Adrenal gland (tissue), 12 donors: Measurements from ENCODE around the gene NDUFB10. TPM values are rescaled to one million over a fixed set of nuclear protein-coding genes. Genes with fewer than 3 reads are reported as not detected.

Source experiments
- DNase-seq, 7 donors: peaks; one replicate each; pipeline ENCODE4 v3.0.0-alpha.2; 2019 to 2020
- H3K27ac ChIP-seq, 5 donors: fragments of 200-600 bp; sonication (generic) in 4 of 5; 1 replicate in 3 of 5; 2 replicates in 2 of 5; pipeline versions ENCODE4 v1.5.1 to v1.8.0; 2016 to 2020; ENCODE audit warnings: mild to moderate bottlenecking in 1 of 5
- H3K27me3 ChIP-seq: fragments of 200-600 bp; 2 replicates; pipeline ENCODE4 v1.8.0; 2021
- H3K36me3 ChIP-seq, 2 donors: fragments of 200-600 bp; replicated peaks in 1 of 2; 1 replicate in 1 of 2; 2 replicates in 1 of 2; pipeline versions ENCODE4 v1.5.1 to v1.8.0; 2018 to 2022
- H3K4me1 ChIP-seq, 2 donors: fragments of 200-600 bp; replicated peaks in 1 of 2; 1 replicate in 1 of 2; 2 replicates in 1 of 2; pipeline versions ENCODE4 v1.5.1 to v1.8.0; 2018 to 2021
- H3K4me3 ChIP-seq, 4 donors: fragments of 200-600 bp; sonication (generic) in 3 of 4; one replicate each; pipeline ENCODE4 v1.5.1; 2016 to 2018
- H3K9me3 ChIP-seq, 3 donors: fragments of 200-600 bp; sonication (generic) in 1 of 3; replicated peaks in 1 of 3; 1 replicate in 2 of 3; 2 replicates in 1 of 3; pipeline versions ENCODE4 v1.5.1 to v1.8.0; 2016 to 2021
- CTCF ChIP-seq, 6 experiments: fragments of 450-650 bp in 4 of 6; fragments of 200-600 bp in 2 of 6; sonication (generic) in 1 of 6; IDR thresholded peaks; 1 replicate in 5 of 6; 2 replicates in 1 of 6; pipeline versions ENCODE4 v1.5.1 to v1.8.0; 2016 to 2021; ENCODE audit warnings: antibody characterized with exemption in 6 of 6, mild to moderate bottlenecking in 2 of 6, moderate library complexity in 1 of 6
- POLR2A ChIP-seq, 2 donors: fragments of 450-650 bp; IDR thresholded peaks; one replicate each; pipeline ENCODE4 v1.6.1; 2017; ENCODE audit warnings: antibody characterized with exemption in 2 of 2, mild to moderate bottlenecking in 2 of 2, moderate library complexity in 1 of 2
- WGBS, 4 donors: extraction: QIAGEN DNeasy Blood & Tissue Kit in 2 of 4; methylation state at CpG; one replicate each; pipeline versions ENCODE4 v1.1.5 to v1.1.7; 2013 to 2017; 5-methylcytosine and 5-hydroxymethylcytosine counted together
- intact Hi-C, 2 donors: fragments of 100-400 bp; cut with DNase I; formaldehyde crosslinking; loops; one replicate each; pipeline versions ENCODE4 v1.14.1 to v1.15.0; 2022 to 2023
- polyA plus RNA-seq, 3 donors: library from polyadenylated mRNA; stranded (reverse); fragments of 200-250 nt in 2 of 3; fragments of 350-450 nt in 1 of 3; fragmentation: Illumina TruSeq in 1 of 3; extraction: RNeasy Lipid Tissue Mini Kit (QIAGEN cat#74804) in 1 of 3; gene quantifications; one replicate each; pipeline ENCODE4 v1.2.3, GENCODE V29; 2013 to 2014
- small RNA-seq, 2 donors: library from RNA; depleted of rRNA; stranded (forward); fragments of <200 nt; gene quantifications; one replicate each; pipeline ENCODE3, GENCODE V24; 2016
- total RNA-seq, 9 donors: library from RNA; depleted of rRNA in 4 of 9; stranded (reverse); fragments of >200 nt in 4 of 9; fragments of 120-200 nt in 1 of 9; fragmentation: NEBNext Ultra II Directional in 1 of 9; extraction: Animal tissue kit (Norgen Biotek cat#: 25700) in 1 of 9; gene quantifications; one replicate each; pipeline versions ENCODE4 v1.1.0 to v1.2.4, GENCODE V29; 2013 to 2023
- donor health status: healthy with polysubstance abuse.
- donor health status: Bipolar disorder and iron deficiency.
- donor health status: DM: yes; HTN: yes; CAD: no.
- donor health status: DM: no; HTN: no; CAD: no.
- donor health status: DM: no; HTN: no; CAD: no.
- donor health status: DM: yes; HTN: yes; CAD: no.

NDUFB10 gene
- total and polyA plus RNA-seq, 12 donors: 109 to 298 (median 175) TPM

- TF ChIP-seq CTCF (IDR thresholded peaks at IDR 0.05): peak in 1 of 6 experiments; percentile 5
- peak; percentile 78 to 87 for TF ChIP-seq POLR2A (IDR thresholded peaks at IDR 0.05)
- no peaks in the 10 kb centered on the region for H3K9me3 ChIP-seq
- no peaks in the 10 kb centered on the region for H3K36me3 ChIP-seq
- intact Hi-C loops: loop anchor here in 1 of 2 donors (5.0 kb wide), 1 partner anchor 142 kb away; no protein-coding TSS in a partner anchor
- peak; percentile 75 to 85 (median 79) for DNase-seq
- no peaks in the 10 kb centered on the region for H3K27me3 ChIP-seq
- peaks cover 24 to 34% of the 10 kb centered on the region in 2 donors for H3K4me1 ChIP-seq
- 3 to 14% (median 5%) methylated on average over 7 to 52 of the region's 52 CpGs for WGBS, 4 donors
- H3K27ac ChIP-seq: peak within 1 kb of the TSS; percentile 62 to 87 (median 84)
- peak within 1 kb of the TSS; percentile 42 to 94 (median 84) for H3K4me3 ChIP-seq
Measured at GRCh38 chr16:2009791-2010510, 50.6 kb downstream of the NDUFB10 start, which contains the start of gene ZNF598. ZNF598 (minus strand) TSS chr16:2009821.

Small RNA genes within 50 kb of the gene (small RNA-seq; reads per million reads assigned to genes)
- gene AC005363.2 (0 to 0.12 reads per million in 2 donors), gene SNORA10 (0 reads per million in 2 donors), gene SNORA64 (0 reads per million in 2 donors)

Other genes with a start within 250 kb of the NDUFB10 start
- gene NME3, start 188.0 kb upstream of the NDUFB10 start, total RNA-seq: 100 to 1,000 TPM in 8 of 9 donors, 10 to 100 TPM in 1; 82.5 to 319 (median 168) TPM
- gene NME3, start 188.0 kb upstream of the NDUFB10 start, polyA plus RNA-seq: 1,000 to 10,000 TPM in 1 of 3 donors, 100 to 1,000 TPM in 1, under 1 TPM in 1; 0.95 to 1,073 (median 860) TPM
- gene EME2, start 186.7 kb upstream of the NDUFB10 start, total RNA-seq: 10 to 100 TPM in 5 of 9 donors, 1 to 10 TPM in 4; 5.7 to 30.6 (median 16.1) TPM
- gene EME2, start 186.7 kb upstream of the NDUFB10 start, polyA plus RNA-seq: 10 to 100 TPM in 2 of 3 donors, 1 to 10 TPM in 1; 1.8 to 90.7 (median 38.0) TPM
- 100 to 1,000 TPM; 130 to 226 (median 143) TPM for gene MRPS34, start 186.4 kb upstream of the NDUFB10 start, total RNA-seq
- gene MRPS34, start 186.4 kb upstream of the NDUFB10 start, polyA plus RNA-seq: 100 to 1,000 TPM in 1 of 3 donors, 10 to 100 TPM in 2; 84.3 to 113 (median 95.6) TPM
- gene SPSB3, start 177.0 kb upstream of the NDUFB10 start, total RNA-seq: 100 to 1,000 TPM in 5 of 9 donors, 10 to 100 TPM in 4; 44.0 to 158 (median 105) TPM
- gene SPSB3, start 177.0 kb upstream of the NDUFB10 start, polyA plus RNA-seq: 100 to 1,000 TPM in 2 of 3 donors, 1 to 10 TPM in 1; 8.3 to 297 (median 238) TPM
- gene NUBP2, start 176.6 kb upstream of the NDUFB10 start, total RNA-seq: 100 to 1,000 TPM in 4 of 9 donors, 10 to 100 TPM in 5; 51.3 to 252 (median 78.9) TPM
- 10 to 100 TPM in 2 of 3 donors, 1 to 10 TPM in 1; 3.0 to 84.8 (median 78.6) TPM for gene NUBP2, start 176.6 kb upstream of the NDUFB10 start, polyA plus RNA-seq
- gene IGFALS, start 165.8 kb upstream of the NDUFB10 start, total RNA-seq: 1 to 10 TPM in 2 of 9 donors, under 1 TPM in 6, not detected in 1; 0.11 to 3.9 (median 0.23) TPM
- gene IGFALS, start 165.8 kb upstream of the NDUFB10 start, polyA plus RNA-seq: under 1 TPM in 2 of 3 donors, not detected in 1; 0.67 to 0.97 TPM
- gene HAGH, start 132.7 kb upstream of the NDUFB10 start, total RNA-seq: 100 to 1,000 TPM in 8 of 9 donors, 10 to 100 TPM in 1; 77.1 to 318 (median 182) TPM
- 100 to 1,000 TPM in 2 of 3 donors, 10 to 100 TPM in 1; 75.3 to 213 (median 138) TPM for gene HAGH, start 132.7 kb upstream of the NDUFB10 start, polyA plus RNA-seq
- 100 to 1,000 TPM in 1 of 9 donors, 10 to 100 TPM in 8; 38.7 to 140 (median 51.9) TPM for gene FAHD1, start 132.3 kb upstream of the NDUFB10 start, total RNA-seq
- 10 to 100 TPM; 15.2 to 60.4 (median 19.9) TPM for gene FAHD1, start 132.3 kb upstream of the NDUFB10 start, polyA plus RNA-seq
- under 1 TPM in 1 of 9 donors, not detected in 8; 0.23 TPM for gene MEIOB, start 87.4 kb upstream of the NDUFB10 start, total RNA-seq
- gene MEIOB, start 87.4 kb upstream of the NDUFB10 start, polyA plus RNA-seq: not detected
- gene HS3ST6, start 41.1 kb upstream of the NDUFB10 start, total RNA-seq: under 1 TPM in 1 of 9 donors, not detected in 8; 0.11 TPM
- under 1 TPM in 1 of 3 donors, not detected in 2; 0.07 TPM for gene HS3ST6, start 41.1 kb upstream of the NDUFB10 start, polyA plus RNA-seq
- 10 to 100 TPM in 7 of 9 donors, 1 to 10 TPM in 2; 9.2 to 21.5 (median 14.8) TPM for gene MSRB1, start 16.3 kb upstream of the NDUFB10 start, total RNA-seq
- 10 to 100 TPM in 2 of 3 donors, 1 to 10 TPM in 1; 8.1 to 38.9 (median 21.5) TPM for gene MSRB1, start 16.3 kb upstream of the NDUFB10 start, polyA plus RNA-seq
- gene RPL3L, start 4.8 kb upstream of the NDUFB10 start, total RNA-seq: under 1 TPM in 2 of 9 donors, not detected in 7; 0.06 to 0.20 TPM
- gene RPL3L, start 4.8 kb upstream of the NDUFB10 start, polyA plus RNA-seq: under 1 TPM in 1 of 3 donors, not detected in 2; 0.07 TPM
- gene RPS2, start 5.3 kb downstream of the NDUFB10 start, total RNA-seq: 1,000 to 10,000 TPM; 1,192 to 2,338 (median 1,647) TPM
- 1,000 to 10,000 TPM; 1,045 to 4,016 (median 2,050) TPM for gene RPS2, start 5.3 kb downstream of the NDUFB10 start, polyA plus RNA-seq
- gene RNF151, start 7.3 kb downstream of the NDUFB10 start, total RNA-seq: under 1 TPM in 1 of 9 donors, not detected in 8; 0.47 TPM
- gene RNF151, start 7.3 kb downstream of the NDUFB10 start, polyA plus RNA-seq: under 1 TPM in 2 of 3 donors, not detected in 1; 0.20 to 0.64 TPM
- gene TBL3, start 12.5 kb downstream of the NDUFB10 start, total RNA-seq: 100 to 1,000 TPM in 1 of 9 donors, 10 to 100 TPM in 8; 22.3 to 137 (median 34.8) TPM
- gene TBL3, start 12.5 kb downstream of the NDUFB10 start, polyA plus RNA-seq: 100 to 1,000 TPM in 2 of 3 donors, 10 to 100 TPM in 1; 10.8 to 106 (median 105) TPM
- under 1 TPM in 3 of 9 donors, not detected in 6; 0.28 to 0.53 (median 0.47) TPM for gene NOXO1, start 21.9 kb downstream of the NDUFB10 start, total RNA-seq
- gene NOXO1, start 21.9 kb downstream of the NDUFB10 start, polyA plus RNA-seq: 1 to 10 TPM in 2 of 3 donors, not detected in 1; 1.3 to 3.3 TPM
- gene GFER, start 24.7 kb downstream of the NDUFB10 start, total RNA-seq: 10 to 100 TPM; 16.4 to 37.6 (median 26.9) TPM
- gene GFER, start 24.7 kb downstream of the NDUFB10 start, polyA plus RNA-seq: 10 to 100 TPM; 17.4 to 60.8 (median 54.4) TPM
- gene SYNGR3, start 30.4 kb downstream of the NDUFB10 start, total RNA-seq: 10 to 100 TPM in 1 of 9 donors, 1 to 10 TPM in 3, under 1 TPM in 3, not detected in 2; 0.54 to 10.9 (median 1.1) TPM
- 1 to 10 TPM; 3.2 to 5.2 (median 4.4) TPM for gene SYNGR3, start 30.4 kb downstream of the NDUFB10 start, polyA plus RNA-seq
- gene ZNF598, start 50.3 kb downstream of the NDUFB10 start, total RNA-seq: 10 to 100 TPM in 8 of 9 donors, 1 to 10 TPM in 1; 4.7 to 36.6 (median 27.5) TPM
- gene ZNF598, start 50.3 kb downstream of the NDUFB10 start, polyA plus RNA-seq: 10 to 100 TPM in 2 of 3 donors, 1 to 10 TPM in 1; 8.3 to 51.5 (median 37.9) TPM
- 1 to 10 TPM in 3 of 9 donors, under 1 TPM in 1, not detected in 5; 0.50 to 3.9 (median 1.4) TPM for gene NPW, start 60.2 kb downstream of the NDUFB10 start, total RNA-seq
- gene NPW, start 60.2 kb downstream of the NDUFB10 start, polyA plus RNA-seq: 1 to 10 TPM in 1 of 3 donors, under 1 TPM in 1, not detected in 1; 0.88 to 1.3 TPM
- 100 to 1,000 TPM in 2 of 9 donors, 10 to 100 TPM in 7; 12.9 to 155 (median 66.8) TPM for gene NHERF2, start 67.4 kb downstream of the NDUFB10 start, total RNA-seq
- gene NHERF2, start 67.4 kb downstream of the NDUFB10 start, polyA plus RNA-seq: 100 to 1,000 TPM in 2 of 3 donors, 10 to 100 TPM in 1; 12.5 to 263 (median 147) TPM
- gene NTHL1, start 88.3 kb downstream of the NDUFB10 start, total RNA-seq: 10 to 100 TPM in 7 of 9 donors, 1 to 10 TPM in 2; 7.9 to 35.7 (median 14.9) TPM
- 10 to 100 TPM in 2 of 3 donors, 1 to 10 TPM in 1; 1.5 to 36.6 (median 34.3) TPM for gene NTHL1, start 88.3 kb downstream of the NDUFB10 start, polyA plus RNA-seq
- gene TSC2, start 88.4 kb downstream of the NDUFB10 start, total RNA-seq: 100 to 1,000 TPM in 2 of 9 donors, 10 to 100 TPM in 7; 18.6 to 148 (median 92.0) TPM
- 100 to 1,000 TPM in 2 of 3 donors, 10 to 100 TPM in 1; 56.9 to 333 (median 105) TPM for gene TSC2, start 88.4 kb downstream of the NDUFB10 start, polyA plus RNA-seq
- gene PKD1, start 176.4 kb downstream of the NDUFB10 start, total RNA-seq: 100 to 1,000 TPM in 5 of 9 donors, 10 to 100 TPM in 4; 16.6 to 145 (median 100) TPM
- gene PKD1, start 176.4 kb downstream of the NDUFB10 start, polyA plus RNA-seq: 100 to 1,000 TPM in 2 of 3 donors, 1 to 10 TPM in 1; 9.2 to 359 (median 104) TPM
- 1 to 10 TPM in 6 of 9 donors, under 1 TPM in 1, not detected in 2; 1.00 to 4.1 (median 1.5) TPM for gene RAB26, start 189.1 kb downstream of the NDUFB10 start, total RNA-seq
- gene RAB26, start 189.1 kb downstream of the NDUFB10 start, polyA plus RNA-seq: 10 to 100 TPM in 1 of 3 donors, 1 to 10 TPM in 1, under 1 TPM in 1; 0.46 to 23.1 (median 6.7) TPM
- 100 to 1,000 TPM in 1 of 9 donors, 10 to 100 TPM in 8; 28.4 to 129 (median 57.1) TPM for gene TRAF7, start 196.2 kb downstream of the NDUFB10 start, total RNA-seq
- 10 to 100 TPM; 21.0 to 47.8 (median 43.8) TPM for gene TRAF7, start 196.2 kb downstream of the NDUFB10 start, polyA plus RNA-seq
- gene CASKIN1, start 237.1 kb downstream of the NDUFB10 start, total RNA-seq: 1 to 10 TPM in 3 of 9 donors, under 1 TPM in 4, not detected in 2; 0.06 to 3.7 (median 0.83) TPM
- gene CASKIN1, start 237.1 kb downstream of the NDUFB10 start, polyA plus RNA-seq: 1 to 10 TPM in 2 of 3 donors, not detected in 1; 1.4 to 5.2 TPM
- 100 to 1,000 TPM in 1 of 9 donors, 10 to 100 TPM in 8; 31.2 to 116 (median 49.4) TPM for gene MLST8, start 245.9 kb downstream of the NDUFB10 start, total RNA-seq
- 10 to 100 TPM; 21.9 to 96.3 (median 69.1) TPM for gene MLST8, start 245.9 kb downstream of the NDUFB10 start, polyA plus RNA-seq